ENCODE data around the gene LUZP2.

The LUZP2 gene

GRCh38 chr11:24925091-24925490 lies 428.2 kb downstream of the LUZP2 start:
- H3K36me3 ChIP-seq: no peaks in the 10 kb centered on the region
- no peak for DNase-seq
- H3K9me3 ChIP-seq (ENCODE audit: severe bottlenecking): no peaks in the 10 kb centered on the region
- H3K4me3 ChIP-seq (ENCODE audit: low read depth, low read length): no peak overlapping the region
- no peaks in the 10 kb centered on the region for H3K27me3 ChIP-seq (ENCODE audit: insufficient read depth, low read depth, severe bottlenecking)
- no peak overlapping the region for H3K27ac ChIP-seq
- TF ChIP-seq CTCF (IDR thresholded peaks at IDR 0.05; ENCODE audit: low read depth, low read length): no peak

- H3K36me3 ChIP-seq: no peaks in the 10 kb centered on the region
Measured at GRCh38 chr11:24932110-24933000, 435.5 kb downstream of the LUZP2 start.

GRCh38 chr11:24934733-24935439 lies 438.0 kb downstream of the LUZP2 start:
- no peaks in the 10 kb centered on the region for H3K27me3 ChIP-seq (ENCODE audit: insufficient read depth, low read depth, severe bottlenecking)
- H3K27ac ChIP-seq: no peak overlapping the region
- H3K4me3 ChIP-seq (ENCODE audit: low read depth, low read length): no peak overlapping the region
- no peak for TF ChIP-seq CTCF (IDR thresholded peaks at IDR 0.05; ENCODE audit: low read depth, low read length)
- no peak for DNase-seq
- no peaks in the 10 kb centered on the region for H3K9me3 ChIP-seq (ENCODE audit: severe bottlenecking)
- H3K36me3 ChIP-seq: no peaks in the 10 kb centered on the region

More at GRCh38 chr11:24932110-24933000, 435.5 kb downstream of the LUZP2 start:
- H3K4me3 ChIP-seq (ENCODE audit: low read depth, low read length): no peak overlapping the region
- no peak for TF ChIP-seq CTCF (IDR thresholded peaks at IDR 0.05; ENCODE audit: low read depth, low read length)
- no peak for DNase-seq
- no peak overlapping the region for H3K27ac ChIP-seq
- no peaks in the 10 kb centered on the region for H3K27me3 ChIP-seq (ENCODE audit: insufficient read depth, low read depth, severe bottlenecking)
- no peaks in the 10 kb centered on the region for H3K9me3 ChIP-seq (ENCODE audit: severe bottlenecking)

GRCh38 chr11:24944891-24945290 lies 448.0 kb downstream of the LUZP2 start:
- Histone ChIP-seq H3K27me3 (ENCODE audit: insufficient read depth, low read depth, severe bottlenecking) (no peaks in the 10 kb centered on the region), H3K4me3 (ENCODE audit: low read depth, low read length) (no peak overlapping the region), H3K27ac (no peak overlapping the region), H3K36me3 (no peaks in the 10 kb centered on the region), H3K9me3 (ENCODE audit: severe bottlenecking) (no peaks in the 10 kb centered on the region)
- DNase-seq: no peak
- no peak for TF ChIP-seq CTCF (IDR thresholded peaks at IDR 0.05; ENCODE audit: low read depth, low read length)

- Histone ChIP-seq H3K36me3 (no peaks in the 10 kb centered on the region), H3K27me3 (ENCODE audit: insufficient read depth, low read depth, severe bottlenecking) (no peaks in the 10 kb centered on the region), H3K27ac (no peak overlapping the region), H3K4me3 (ENCODE audit: low read depth, low read length) (no peak overlapping the region), H3K9me3 (ENCODE audit: severe bottlenecking) (no peaks in the 10 kb centered on the region)
- DNase-seq: no peak
- no peak for TF ChIP-seq CTCF (IDR thresholded peaks at IDR 0.05; ENCODE audit: low read depth, low read length)
Measured at GRCh38 chr11:24949406-24949805, 452.6 kb downstream of the LUZP2 start.
